K562 (cell line): Measurements from ENCODE around the gene ALS2CL.

Experiments
- BCL6 ChIP-seq: fragments of 250-450 bp; sonication (Bioruptor Pico); IDR thresholded peaks from 2 replicates; pipeline ENCODE4 v1.4.0; 2020
- CEBPB ChIP-seq: fragments of 450-650 bp; IDR thresholded peaks from 2 replicates; pipeline ENCODE4 v1.6.1; 2016; ENCODE audit warnings: missing genetic modification characterization, missing compliant biosample characterization
- EZH2 ChIP-seq: IDR thresholded peaks from 2 replicates; pipeline ENCODE4 v1.6.1; 2012; ENCODE audit warnings: low read depth, mild to moderate bottlenecking, inconsistent platforms, low read length, borderline replicate concordance
- MAFF ChIP-seq: IDR thresholded peaks from 2 replicates; pipeline ENCODE4 v1.6.1; 2012; ENCODE audit warnings: low read length, improper control_type of control experiment
- TF ChIP-seq, protein P1 (sequence below): fragments of 450-650 bp; IDR thresholded peaks from 2 replicates; pipeline ENCODE4 v1.7.0; 2016; ENCODE audit warnings: borderline replicate concordance
- TF ChIP-seq, protein P2 (sequence below), 3 experiments: IDR thresholded peaks in 2 of 3; conservative IDR thresholded peaks in 1 of 3; 2 replicates each; pipeline ENCODE4 v1.5.1; 2011 to 2012; ENCODE audit warnings: low read length in 3 of 3, mild to moderate bottlenecking in 3 of 3, control low read depth in 2 of 3, improper control_type of control experiment in 1 of 3, inconsistent platforms in 1 of 3, low read depth in 1 of 3, mixed read lengths in 1 of 3, moderate library complexity in 1 of 3; ENCODE audit not compliant: insufficient read depth in 2 of 3
- TF ChIP-seq, protein P3 (sequence below): fragments of 450-650 bp; IDR thresholded peaks from 2 replicates; pipeline ENCODE4 v1.6.1; 2016; ENCODE audit warnings: mild to moderate bottlenecking, moderate library complexity

DNA sequence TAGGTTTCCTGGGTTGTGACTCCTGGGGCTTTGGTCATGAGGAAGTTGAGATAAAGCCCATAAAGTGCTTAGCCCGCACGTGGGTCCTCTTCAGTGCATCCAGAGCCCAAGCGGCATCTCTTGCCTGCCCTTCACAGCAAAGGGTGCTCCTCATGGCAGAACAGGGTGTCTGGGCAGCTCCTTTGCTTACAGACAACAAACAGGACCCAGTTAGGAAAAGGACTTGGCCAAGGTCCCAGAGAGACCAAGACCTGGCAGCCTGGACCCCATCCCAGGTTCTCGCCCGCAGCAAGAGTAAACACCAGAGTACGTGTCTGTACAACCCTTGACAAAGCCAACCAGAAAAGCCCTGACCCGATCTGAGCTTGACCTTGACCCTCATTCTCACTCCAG lies 27.0 kb downstream of the ALS2CL start:
- TF ChIP-seq, protein P1, sequence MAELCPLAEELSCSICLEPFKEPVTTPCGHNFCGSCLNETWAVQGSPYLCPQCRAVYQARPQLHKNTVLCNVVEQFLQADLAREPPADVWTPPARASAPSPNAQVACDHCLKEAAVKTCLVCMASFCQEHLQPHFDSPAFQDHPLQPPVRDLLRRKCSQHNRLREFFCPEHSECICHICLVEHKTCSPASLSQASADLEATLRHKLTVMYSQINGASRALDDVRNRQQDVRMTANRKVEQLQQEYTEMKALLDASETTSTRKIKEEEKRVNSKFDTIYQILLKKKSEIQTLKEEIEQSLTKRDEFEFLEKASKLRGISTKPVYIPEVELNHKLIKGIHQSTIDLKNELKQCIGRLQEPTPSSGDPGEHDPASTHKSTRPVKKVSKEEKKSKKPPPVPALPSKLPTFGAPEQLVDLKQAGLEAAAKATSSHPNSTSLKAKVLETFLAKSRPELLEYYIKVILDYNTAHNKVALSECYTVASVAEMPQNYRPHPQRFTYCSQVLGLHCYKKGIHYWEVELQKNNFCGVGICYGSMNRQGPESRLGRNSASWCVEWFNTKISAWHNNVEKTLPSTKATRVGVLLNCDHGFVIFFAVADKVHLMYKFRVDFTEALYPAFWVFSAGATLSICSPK, result no peak
- TF ChIP-seq CEBPB (no peak), MAFF (no peak), EZH2 (no peak), BCL6 (CRISPR knock-in tag) (no peak)
- TF ChIP-seq, protein P2, sequence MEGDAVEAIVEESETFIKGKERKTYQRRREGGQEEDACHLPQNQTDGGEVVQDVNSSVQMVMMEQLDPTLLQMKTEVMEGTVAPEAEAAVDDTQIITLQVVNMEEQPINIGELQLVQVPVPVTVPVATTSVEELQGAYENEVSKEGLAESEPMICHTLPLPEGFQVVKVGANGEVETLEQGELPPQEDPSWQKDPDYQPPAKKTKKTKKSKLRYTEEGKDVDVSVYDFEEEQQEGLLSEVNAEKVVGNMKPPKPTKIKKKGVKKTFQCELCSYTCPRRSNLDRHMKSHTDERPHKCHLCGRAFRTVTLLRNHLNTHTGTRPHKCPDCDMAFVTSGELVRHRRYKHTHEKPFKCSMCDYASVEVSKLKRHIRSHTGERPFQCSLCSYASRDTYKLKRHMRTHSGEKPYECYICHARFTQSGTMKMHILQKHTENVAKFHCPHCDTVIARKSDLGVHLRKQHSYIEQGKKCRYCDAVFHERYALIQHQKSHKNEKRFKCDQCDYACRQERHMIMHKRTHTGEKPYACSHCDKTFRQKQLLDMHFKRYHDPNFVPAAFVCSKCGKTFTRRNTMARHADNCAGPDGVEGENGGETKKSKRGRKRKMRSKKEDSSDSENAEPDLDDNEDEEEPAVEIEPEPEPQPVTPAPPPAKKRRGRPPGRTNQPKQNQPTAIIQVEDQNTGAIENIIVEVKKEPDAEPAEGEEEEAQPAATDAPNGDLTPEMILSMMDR (IDR thresholded peaks at IDR 0.05 in 2 of 3, conservative IDR thresholded peaks at IDR 0.05 in 1 of 3; ENCODE audit: insufficient read depth in 2 of 3, low read depth in 1 of 3, low read length in 3 of 3), result no peak
- TF ChIP-seq, protein P3, sequence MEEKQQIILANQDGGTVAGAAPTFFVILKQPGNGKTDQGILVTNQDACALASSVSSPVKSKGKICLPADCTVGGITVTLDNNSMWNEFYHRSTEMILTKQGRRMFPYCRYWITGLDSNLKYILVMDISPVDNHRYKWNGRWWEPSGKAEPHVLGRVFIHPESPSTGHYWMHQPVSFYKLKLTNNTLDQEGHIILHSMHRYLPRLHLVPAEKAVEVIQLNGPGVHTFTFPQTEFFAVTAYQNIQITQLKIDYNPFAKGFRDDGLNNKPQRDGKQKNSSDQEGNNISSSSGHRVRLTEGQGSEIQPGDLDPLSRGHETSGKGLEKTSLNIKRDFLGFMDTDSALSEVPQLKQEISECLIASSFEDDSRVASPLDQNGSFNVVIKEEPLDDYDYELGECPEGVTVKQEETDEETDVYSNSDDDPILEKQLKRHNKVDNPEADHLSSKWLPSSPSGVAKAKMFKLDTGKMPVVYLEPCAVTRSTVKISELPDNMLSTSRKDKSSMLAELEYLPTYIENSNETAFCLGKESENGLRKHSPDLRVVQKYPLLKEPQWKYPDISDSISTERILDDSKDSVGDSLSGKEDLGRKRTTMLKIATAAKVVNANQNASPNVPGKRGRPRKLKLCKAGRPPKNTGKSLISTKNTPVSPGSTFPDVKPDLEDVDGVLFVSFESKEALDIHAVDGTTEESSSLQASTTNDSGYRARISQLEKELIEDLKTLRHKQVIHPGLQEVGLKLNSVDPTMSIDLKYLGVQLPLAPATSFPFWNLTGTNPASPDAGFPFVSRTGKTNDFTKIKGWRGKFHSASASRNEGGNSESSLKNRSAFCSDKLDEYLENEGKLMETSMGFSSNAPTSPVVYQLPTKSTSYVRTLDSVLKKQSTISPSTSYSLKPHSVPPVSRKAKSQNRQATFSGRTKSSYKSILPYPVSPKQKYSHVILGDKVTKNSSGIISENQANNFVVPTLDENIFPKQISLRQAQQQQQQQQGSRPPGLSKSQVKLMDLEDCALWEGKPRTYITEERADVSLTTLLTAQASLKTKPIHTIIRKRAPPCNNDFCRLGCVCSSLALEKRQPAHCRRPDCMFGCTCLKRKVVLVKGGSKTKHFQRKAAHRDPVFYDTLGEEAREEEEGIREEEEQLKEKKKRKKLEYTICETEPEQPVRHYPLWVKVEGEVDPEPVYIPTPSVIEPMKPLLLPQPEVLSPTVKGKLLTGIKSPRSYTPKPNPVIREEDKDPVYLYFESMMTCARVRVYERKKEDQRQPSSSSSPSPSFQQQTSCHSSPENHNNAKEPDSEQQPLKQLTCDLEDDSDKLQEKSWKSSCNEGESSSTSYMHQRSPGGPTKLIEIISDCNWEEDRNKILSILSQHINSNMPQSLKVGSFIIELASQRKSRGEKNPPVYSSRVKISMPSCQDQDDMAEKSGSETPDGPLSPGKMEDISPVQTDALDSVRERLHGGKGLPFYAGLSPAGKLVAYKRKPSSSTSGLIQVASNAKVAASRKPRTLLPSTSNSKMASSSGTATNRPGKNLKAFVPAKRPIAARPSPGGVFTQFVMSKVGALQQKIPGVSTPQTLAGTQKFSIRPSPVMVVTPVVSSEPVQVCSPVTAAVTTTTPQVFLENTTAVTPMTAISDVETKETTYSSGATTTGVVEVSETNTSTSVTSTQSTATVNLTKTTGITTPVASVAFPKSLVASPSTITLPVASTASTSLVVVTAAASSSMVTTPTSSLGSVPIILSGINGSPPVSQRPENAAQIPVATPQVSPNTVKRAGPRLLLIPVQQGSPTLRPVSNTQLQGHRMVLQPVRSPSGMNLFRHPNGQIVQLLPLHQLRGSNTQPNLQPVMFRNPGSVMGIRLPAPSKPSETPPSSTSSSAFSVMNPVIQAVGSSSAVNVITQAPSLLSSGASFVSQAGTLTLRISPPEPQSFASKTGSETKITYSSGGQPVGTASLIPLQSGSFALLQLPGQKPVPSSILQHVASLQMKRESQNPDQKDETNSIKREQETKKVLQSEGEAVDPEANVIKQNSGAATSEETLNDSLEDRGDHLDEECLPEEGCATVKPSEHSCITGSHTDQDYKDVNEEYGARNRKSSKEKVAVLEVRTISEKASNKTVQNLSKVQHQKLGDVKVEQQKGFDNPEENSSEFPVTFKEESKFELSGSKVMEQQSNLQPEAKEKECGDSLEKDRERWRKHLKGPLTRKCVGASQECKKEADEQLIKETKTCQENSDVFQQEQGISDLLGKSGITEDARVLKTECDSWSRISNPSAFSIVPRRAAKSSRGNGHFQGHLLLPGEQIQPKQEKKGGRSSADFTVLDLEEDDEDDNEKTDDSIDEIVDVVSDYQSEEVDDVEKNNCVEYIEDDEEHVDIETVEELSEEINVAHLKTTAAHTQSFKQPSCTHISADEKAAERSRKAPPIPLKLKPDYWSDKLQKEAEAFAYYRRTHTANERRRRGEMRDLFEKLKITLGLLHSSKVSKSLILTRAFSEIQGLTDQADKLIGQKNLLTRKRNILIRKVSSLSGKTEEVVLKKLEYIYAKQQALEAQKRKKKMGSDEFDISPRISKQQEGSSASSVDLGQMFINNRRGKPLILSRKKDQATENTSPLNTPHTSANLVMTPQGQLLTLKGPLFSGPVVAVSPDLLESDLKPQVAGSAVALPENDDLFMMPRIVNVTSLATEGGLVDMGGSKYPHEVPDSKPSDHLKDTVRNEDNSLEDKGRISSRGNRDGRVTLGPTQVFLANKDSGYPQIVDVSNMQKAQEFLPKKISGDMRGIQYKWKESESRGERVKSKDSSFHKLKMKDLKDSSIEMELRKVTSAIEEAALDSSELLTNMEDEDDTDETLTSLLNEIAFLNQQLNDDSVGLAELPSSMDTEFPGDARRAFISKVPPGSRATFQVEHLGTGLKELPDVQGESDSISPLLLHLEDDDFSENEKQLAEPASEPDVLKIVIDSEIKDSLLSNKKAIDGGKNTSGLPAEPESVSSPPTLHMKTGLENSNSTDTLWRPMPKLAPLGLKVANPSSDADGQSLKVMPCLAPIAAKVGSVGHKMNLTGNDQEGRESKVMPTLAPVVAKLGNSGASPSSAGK, result no peak
